B cell (primary cell): Measurements from ENCODE around the gene MED13.

Source experiments
- CTCF ChIP-seq: fragments of 200-600 bp; IDR thresholded peaks from one replicate; pipeline ENCODE4 v1.8.0; 2022; ENCODE audit warnings: antibody characterized with exemption, mild to moderate bottlenecking
- EZH2 ChIP-seq: IDR thresholded peaks from 2 replicates; pipeline ENCODE4 v1.6.1; 2012; ENCODE audit warnings: borderline replicate concordance, low read depth, mild to moderate bottlenecking, moderate library complexity, low read length; ENCODE audit not compliant: insufficient read depth, poor library complexity, severe bottlenecking

- TF ChIP-seq CTCF (no peak), EZH2 (no peak)
Observed at GRCh38 chr17:61897548-61898180, 167.4 kb downstream of the MED13 start.
